Trophoblast cell (in vitro differentiated cells and primary cell): Measurements from ENCODE around the gene STX17.

Source experiments
- DNase-seq, 2 donors: peaks; one replicate each; pipeline ENCODE4 v3.0.0-alpha.2; 2016
- H2AFZ ChIP-seq: 2 replicates; pipeline ENCODE4 v1.6.1; 2013; ENCODE audit warnings: low read length, moderate library complexity, mild to moderate bottlenecking; ENCODE audit not compliant: insufficient read depth, poor library complexity
- H2AK5ac ChIP-seq: 2 replicates; pipeline ENCODE4 v1.6.1; 2013; ENCODE audit warnings: mild to moderate bottlenecking, low read length
- H2BK120ac ChIP-seq: 2 replicates; pipeline ENCODE4 v1.6.1; 2013; ENCODE audit warnings: low read length, mild to moderate bottlenecking, moderate library complexity; ENCODE audit not compliant: insufficient read depth, poor library complexity
- H2BK12ac ChIP-seq: 2 replicates; pipeline ENCODE4 v1.6.1; 2013; ENCODE audit warnings: mild to moderate bottlenecking, low read length, moderate library complexity
- H2BK5ac ChIP-seq: 2 replicates; pipeline ENCODE4 v1.6.1; 2013; ENCODE audit warnings: low read length, low read depth, moderate library complexity, mild to moderate bottlenecking; ENCODE audit not compliant: poor library complexity
- H3K14ac ChIP-seq: 2 replicates; pipeline ENCODE4 v1.6.1; 2013; ENCODE audit warnings: mild to moderate bottlenecking, low read length
- H3K18ac ChIP-seq: 2 replicates; pipeline ENCODE4 v1.6.1; 2013; ENCODE audit warnings: mild to moderate bottlenecking, low read length
- H3K23ac ChIP-seq: 2 replicates; pipeline ENCODE4 v1.6.1; 2013; ENCODE audit warnings: low read length
- H3K27ac ChIP-seq: 2 replicates; pipeline ENCODE4 v1.5.1; 2013; ENCODE audit warnings: low read depth, mild to moderate bottlenecking, inconsistent platforms, low read length, moderate library complexity
- H3K27me3 ChIP-seq: 2 replicates; pipeline ENCODE4 v1.6.1; 2013; ENCODE audit warnings: inconsistent platforms, mild to moderate bottlenecking, low read length, moderate library complexity; ENCODE audit not compliant: insufficient read depth
- H3K36me3 ChIP-seq, 2 experiments: 1 replicate in 1 of 2; 2 replicates in 1 of 2; pipeline ENCODE4 v1.6.1; 2013; ENCODE audit warnings: low read length in 2 of 2, mild to moderate bottlenecking in 2 of 2, moderate library complexity in 1 of 2; ENCODE audit not compliant: insufficient read depth in 2 of 2, control insufficient read depth in 1 of 2
- H3K4ac ChIP-seq: 2 replicates; pipeline ENCODE4 v1.6.1; 2013; ENCODE audit warnings: low read depth, mild to moderate bottlenecking, low read length, moderate library complexity
- H3K4me1 ChIP-seq, 2 experiments: 1 replicate in 1 of 2; 2 replicates in 1 of 2; pipeline ENCODE4 v1.6.1; 2013; ENCODE audit warnings: low read length in 2 of 2, mild to moderate bottlenecking in 2 of 2, moderate library complexity in 1 of 2; ENCODE audit not compliant: insufficient read depth in 2 of 2, control insufficient read depth in 1 of 2
- H3K4me2 ChIP-seq: 2 replicates; pipeline ENCODE4 v1.6.1; 2013; ENCODE audit warnings: inconsistent platforms, mild to moderate bottlenecking, low read length, moderate library complexity
- H3K4me3 ChIP-seq: 2 replicates; pipeline ENCODE4 v1.5.1; 2013; ENCODE audit warnings: mild to moderate bottlenecking, low read depth, low read length, inconsistent platforms
- H3K79me1 ChIP-seq: one replicate; pipeline ENCODE4 v1.6.1; 2013; ENCODE audit warnings: low read length
- H3K79me2 ChIP-seq: 2 replicates; pipeline ENCODE4 v1.6.1; 2013; ENCODE audit warnings: low read length, mild to moderate bottlenecking; ENCODE audit not compliant: control insufficient read depth, insufficient read depth, poor library complexity
- H3K9ac ChIP-seq: 2 replicates; pipeline ENCODE4 v1.6.1; 2013; ENCODE audit warnings: mild to moderate bottlenecking, low read length
- H3K9me3 ChIP-seq: 2 replicates; pipeline ENCODE4 v1.6.1; 2013; ENCODE audit warnings: low read depth, mild to moderate bottlenecking, control low read depth, inconsistent platforms, low read length; ENCODE audit not compliant: insufficient read depth
- H4K12ac ChIP-seq: 2 replicates; pipeline ENCODE4 v1.6.1; 2013; ENCODE audit warnings: low read depth, mild to moderate bottlenecking, low read length, moderate library complexity
- H4K8ac ChIP-seq: 2 replicates; pipeline ENCODE4 v1.6.1; 2013; ENCODE audit warnings: low read depth, mild to moderate bottlenecking, low read length, moderate library complexity
- H4K91ac ChIP-seq: one replicate; pipeline ENCODE4 v1.6.1; 2013; ENCODE audit warnings: low read depth, mild to moderate bottlenecking, low read length, moderate library complexity
- WGBS: extraction: QIAGEN DNeasy Blood & Tissue Kit; methylation state at CpG from one replicate; pipeline ENCODE4 v1.1.7; 2013; ENCODE audit warnings: missing lambda C conversion rate; ENCODE audit not compliant: insufficient read length, insufficient coverage; ENCODE audit errors: extremely low coverage; 5-methylcytosine and 5-hydroxymethylcytosine counted together

STX17 gene

DNA sequence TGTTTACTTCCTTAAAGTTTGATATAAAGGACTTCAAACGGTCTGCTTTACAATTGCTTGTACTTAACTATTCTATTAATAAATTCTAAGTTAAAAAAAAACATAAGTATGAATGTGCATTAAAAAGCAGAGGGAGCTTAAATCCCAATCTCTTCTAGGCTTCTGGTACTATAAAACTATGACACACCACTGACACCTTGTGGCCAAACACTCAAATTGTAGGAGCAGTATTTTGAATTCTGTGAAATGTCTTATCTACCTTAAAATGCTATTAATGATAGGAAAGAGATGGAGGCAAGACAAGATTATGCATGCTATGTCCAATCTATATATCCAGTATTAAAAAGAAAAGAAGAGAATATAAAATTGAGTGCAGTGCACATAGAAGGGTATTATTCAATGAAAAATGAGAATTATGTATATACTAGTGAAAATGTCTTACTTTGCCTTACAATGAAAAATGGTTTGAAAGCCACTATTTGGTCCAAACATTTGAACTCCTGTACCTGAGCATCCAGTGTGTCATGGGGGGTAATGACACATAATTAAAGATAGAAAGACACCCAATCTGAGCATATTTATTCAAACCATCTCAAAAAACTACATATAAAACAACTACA is 104.7 kb downstream of the STX17 start:
- DNase-seq, result peak; percentile 16 to 78
- no peak overlapping the region for H3K4me2 ChIP-seq
- H4K12ac ChIP-seq, result no peak overlapping the region
- no peak overlapping the region for H4K8ac ChIP-seq
- no peak overlapping the region for H4K91ac ChIP-seq
- H3K79me2 ChIP-seq, result no peaks in the 10 kb centered on the region
- H3K4me1 ChIP-seq, result no peaks in the 10 kb centered on the region
- no peak overlapping the region for H3K27ac ChIP-seq
- H3K36me3 ChIP-seq, result peaks cover 0 to 3% of the 10 kb centered on the region in 2 experiments
- H3K79me1 ChIP-seq, result no peaks in the 10 kb centered on the region
- no CpG with 5 or more reads among the region's 1 CpG for WGBS
- H3K4ac ChIP-seq, result no peak overlapping the region
- no peak overlapping the region for H2AFZ ChIP-seq
- H2BK12ac ChIP-seq, result no peak overlapping the region
- no peaks in the 10 kb centered on the region for H3K9me3 ChIP-seq
- no peak overlapping the region for H2BK5ac ChIP-seq
- no peak overlapping the region for H3K23ac ChIP-seq
- no peak overlapping the region for H2BK120ac ChIP-seq
- H2AK5ac ChIP-seq, result no peak overlapping the region
- no peak overlapping the region for H3K18ac ChIP-seq
- no peak overlapping the region for H3K14ac ChIP-seq
- H3K9ac ChIP-seq, result no peak overlapping the region
- H3K27me3 ChIP-seq, result no peaks in the 10 kb centered on the region
- no peak overlapping the region for H3K4me3 ChIP-seq

DNA sequence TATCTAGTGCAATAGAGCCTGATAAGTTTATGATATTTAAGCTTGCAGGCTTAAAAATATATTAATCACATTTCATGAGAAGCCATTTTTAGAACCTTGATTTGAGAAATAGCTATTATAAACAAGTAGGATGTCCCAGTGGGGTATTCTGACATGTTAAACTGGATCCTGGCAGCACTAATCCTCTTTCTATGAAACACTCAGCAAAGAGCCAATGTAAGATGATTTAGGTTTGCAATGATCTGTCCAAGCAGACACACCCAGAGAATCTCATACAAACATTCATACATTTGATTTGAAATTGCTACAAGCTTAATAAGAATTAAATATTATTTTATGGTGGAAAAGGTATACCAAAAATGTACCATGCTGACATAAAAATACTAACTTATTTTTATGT is 105.8 kb downstream of the STX17 start:
- Histone ChIP-seq H3K4me2 (no peak overlapping the region), H2AFZ (no peak overlapping the region), H3K79me1 (no peaks in the 10 kb centered on the region), H2AK5ac (no peak overlapping the region), H3K9me3 (no peaks in the 10 kb centered on the region), H4K8ac (no peak overlapping the region), H3K14ac (no peak overlapping the region), H3K4ac (no peak overlapping the region), H3K23ac (no peak overlapping the region), H3K36me3 (peaks cover 0 to 3% of the 10 kb centered on the region in 2 experiments), H3K79me2 (no peaks in the 10 kb centered on the region), H4K91ac (no peak overlapping the region), H3K4me1 (no peaks in the 10 kb centered on the region), H4K12ac (no peak overlapping the region), H3K18ac (no peak overlapping the region), H3K27ac (no peak overlapping the region), H2BK12ac (no peak overlapping the region), H3K27me3 (no peaks in the 10 kb centered on the region), H3K9ac (no peak overlapping the region), H2BK120ac (no peak overlapping the region), H3K4me3 (no peak overlapping the region), H2BK5ac (no peak overlapping the region)
- no peak for DNase-seq

DNA sequence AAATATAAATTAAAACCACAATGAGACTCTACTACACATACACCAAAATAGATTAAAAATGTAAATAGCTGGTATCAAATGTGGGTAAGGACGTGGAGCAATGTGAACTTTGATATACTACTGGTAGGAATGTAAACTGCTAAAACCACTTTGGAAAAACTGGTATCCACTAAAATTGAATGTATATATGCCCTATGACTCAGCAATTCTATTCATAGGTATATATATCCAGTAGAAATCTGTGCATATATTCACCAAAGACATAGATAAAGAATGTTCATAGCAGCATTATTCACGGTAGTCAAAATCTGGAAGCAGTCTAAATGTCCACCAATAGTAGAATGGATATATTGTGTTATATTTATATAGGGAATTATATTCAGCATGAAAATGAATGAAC is 107.1 kb downstream of the STX17 start:
- Histone ChIP-seq H3K4ac (no peak overlapping the region), H2BK5ac (no peak overlapping the region), H3K36me3 (peaks cover 0 to 3% of the 10 kb centered on the region in 2 experiments), H3K9me3 (no peaks in the 10 kb centered on the region), H3K27ac (no peak overlapping the region), H2AFZ (no peak overlapping the region), H3K9ac (no peak overlapping the region), H3K14ac (no peak overlapping the region), H2AK5ac (no peak overlapping the region), H3K79me1 (no peaks in the 10 kb centered on the region), H3K4me3 (no peak overlapping the region), H3K79me2 (no peaks in the 10 kb centered on the region), H3K18ac (no peak overlapping the region), H2BK120ac (no peak overlapping the region), H3K27me3 (no peaks in the 10 kb centered on the region), H3K4me2 (no peak overlapping the region), H4K91ac (no peak overlapping the region), H4K8ac (no peak overlapping the region), H2BK12ac (no peak overlapping the region), H4K12ac (no peak overlapping the region), H3K4me1 (no peaks in the 10 kb centered on the region), H3K23ac (no peak overlapping the region)
- whole genome bisulfite sequencing, result no CpG with 5 or more reads among the region's 2 CpGs
- DNase-seq, result peak in 1 of 2 donors; percentile 23

DNA sequence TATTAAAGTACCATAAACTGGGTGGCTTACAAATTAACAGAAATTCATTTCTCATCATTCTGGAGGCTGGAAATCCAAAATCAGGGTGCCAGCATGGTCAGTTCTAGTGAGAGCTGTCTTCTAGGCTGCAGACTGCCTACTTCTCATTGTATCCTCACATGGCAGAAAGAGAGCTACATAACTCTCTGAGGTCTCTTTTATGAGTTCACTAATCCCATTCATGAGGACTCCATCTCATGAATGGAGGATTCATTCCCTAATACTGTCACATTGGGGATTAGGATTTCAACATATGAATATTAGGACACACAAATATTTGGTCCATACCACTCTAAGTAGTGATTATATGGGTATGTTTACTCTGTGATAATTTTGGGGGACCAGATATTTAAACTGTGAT is 108.4 kb downstream of the STX17 start:
- no peaks in the 10 kb centered on the region for H3K79me1 ChIP-seq
- H3K14ac ChIP-seq, result no peak overlapping the region
- no peak overlapping the region for H4K8ac ChIP-seq
- no peak overlapping the region for H3K18ac ChIP-seq
- H3K9ac ChIP-seq, result no peak overlapping the region
- no peaks in the 10 kb centered on the region for H3K79me2 ChIP-seq
- no peak overlapping the region for H3K23ac ChIP-seq
- H2AK5ac ChIP-seq, result no peak overlapping the region
- no peak overlapping the region for H2BK12ac ChIP-seq
- H3K27me3 ChIP-seq, result no peaks in the 10 kb centered on the region
- H4K91ac ChIP-seq, result no peak overlapping the region
- H2BK5ac ChIP-seq, result no peak overlapping the region
- no peaks in the 10 kb centered on the region for H3K9me3 ChIP-seq
- H2BK120ac ChIP-seq, result no peak overlapping the region
- H3K4me3 ChIP-seq, result no peak overlapping the region
- no peaks in the 10 kb centered on the region for H3K4me1 ChIP-seq
- no peak overlapping the region for H2AFZ ChIP-seq
- no peak overlapping the region for H3K4ac ChIP-seq
- peaks cover 0 to 3% of the 10 kb centered on the region in 2 experiments for H3K36me3 ChIP-seq
- H3K4me2 ChIP-seq, result no peak overlapping the region
- no peak overlapping the region for H3K27ac ChIP-seq
- H4K12ac ChIP-seq, result no peak overlapping the region
- DNase-seq, result no peak
